Pons (tissue), 1 donor: ENCODE data around the gene TWIST1.

ENCODE experiments used
- DNase-seq: peaks from one replicate; pipeline ENCODE4 v3.0.0-alpha.2; 2016; ENCODE audit warnings: low spot score

Gene TWIST1

DNA sequence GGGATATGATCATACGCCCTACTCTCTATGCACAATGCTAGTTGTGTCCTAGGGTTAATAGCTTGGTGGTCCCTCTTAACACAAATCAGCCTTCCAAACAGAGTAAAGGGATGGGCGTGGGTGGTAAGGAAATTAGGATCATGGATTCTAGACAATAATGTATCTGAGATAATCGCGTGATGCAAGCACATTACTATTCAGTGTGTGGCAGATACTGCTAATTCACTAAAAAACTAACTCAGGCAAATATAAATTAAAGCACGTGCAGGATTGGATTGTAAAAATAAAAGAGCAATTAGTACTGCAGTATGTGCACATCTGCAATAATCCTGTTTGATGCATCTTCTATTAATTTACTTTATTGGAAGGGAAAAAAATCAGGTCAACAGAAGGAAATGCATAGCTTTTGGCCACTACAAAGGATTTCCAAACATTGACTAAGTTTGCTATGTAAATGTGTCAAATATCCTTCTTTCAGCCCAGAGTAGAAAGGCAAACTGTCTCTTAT lies 22.0 kb downstream of the TWIST1 start:
- DNase-seq = no peak

DNA sequence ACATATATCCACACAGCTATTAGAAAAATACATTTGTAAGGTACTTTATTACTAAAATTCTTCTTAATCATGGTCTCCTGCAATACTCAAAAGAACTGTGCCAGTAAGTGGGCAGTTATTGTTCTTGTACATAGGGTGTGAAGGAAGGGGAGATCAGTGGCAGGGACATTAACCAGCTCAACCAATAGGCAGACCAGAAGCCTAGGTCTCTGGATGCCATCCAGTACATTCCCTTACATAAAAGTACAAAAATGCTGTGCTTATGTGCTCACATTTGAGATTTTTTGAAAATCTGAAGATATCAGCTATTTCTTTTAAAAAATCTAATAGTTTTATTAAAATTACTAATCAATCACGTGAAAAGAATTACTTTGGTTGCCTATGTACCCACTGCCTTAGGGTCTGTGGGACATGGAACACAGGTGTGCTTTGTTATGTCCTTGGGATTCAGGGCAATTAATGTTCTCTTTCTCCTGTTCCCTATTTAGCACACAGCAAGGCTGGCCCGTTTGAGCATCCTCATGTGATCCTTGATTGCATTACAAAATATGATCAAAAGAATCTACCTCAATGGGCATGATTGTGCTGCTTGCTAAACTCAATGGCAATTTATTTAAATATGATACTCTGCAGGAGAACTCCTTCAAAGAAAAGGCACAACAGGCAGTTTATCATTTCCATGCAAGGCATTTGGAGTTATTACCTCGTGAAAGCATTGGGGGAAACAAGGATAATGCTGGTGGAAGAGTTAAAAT lies 22.7 kb downstream of the TWIST1 start:
- no peak for DNase-seq

DNA sequence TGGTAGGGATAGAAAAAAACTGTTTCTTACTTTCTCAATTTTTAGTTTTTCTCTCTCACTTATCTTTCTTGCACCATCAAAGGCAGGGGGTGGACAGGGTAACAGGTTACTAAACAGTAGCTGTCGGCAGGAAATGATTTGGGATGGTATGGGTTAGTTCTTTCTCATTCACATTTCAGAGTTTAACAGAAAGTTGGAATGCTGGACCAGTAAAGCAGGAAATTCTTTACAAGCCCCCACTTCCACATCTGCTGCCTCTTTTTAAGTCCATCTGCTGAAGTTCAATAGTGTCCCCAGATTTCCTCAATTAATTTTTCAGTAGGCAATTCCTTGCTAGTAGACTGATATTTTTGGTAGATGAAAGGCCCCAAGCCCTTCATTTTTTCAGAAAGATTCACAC lies 23.3 kb downstream of the TWIST1 start:
- DNase-seq = no peak

DNA sequence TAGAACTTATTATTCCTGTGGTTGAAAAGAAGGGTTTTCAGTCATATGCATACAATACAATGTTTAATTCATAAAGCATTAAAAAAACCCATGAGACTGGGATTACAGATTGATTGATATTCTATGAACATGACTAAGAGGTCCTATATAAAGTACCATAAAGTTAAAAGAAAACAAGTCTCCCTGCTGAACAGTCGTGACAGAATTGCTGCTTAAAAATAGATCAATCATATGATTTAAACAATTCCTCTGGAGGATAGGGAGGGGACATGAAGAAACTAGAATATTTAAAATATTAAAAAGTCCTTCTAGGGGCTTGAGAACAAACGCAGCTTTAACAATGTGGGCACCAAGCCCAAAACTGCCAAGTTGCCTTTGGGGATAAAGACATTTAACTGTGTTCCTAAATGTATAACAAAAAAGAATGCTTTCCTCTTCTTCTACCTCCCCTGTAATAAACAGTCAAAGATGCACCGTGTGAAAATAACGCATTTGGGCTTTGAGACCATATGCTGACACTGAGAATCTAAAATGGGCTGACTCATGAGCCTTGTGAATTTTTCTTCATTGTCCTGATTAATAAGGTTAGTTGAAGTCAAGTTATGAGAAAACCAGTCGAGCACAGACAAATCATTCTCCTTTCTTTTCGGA lies 25.8 kb downstream of the TWIST1 start:
- no peak for DNase-seq

DNA sequence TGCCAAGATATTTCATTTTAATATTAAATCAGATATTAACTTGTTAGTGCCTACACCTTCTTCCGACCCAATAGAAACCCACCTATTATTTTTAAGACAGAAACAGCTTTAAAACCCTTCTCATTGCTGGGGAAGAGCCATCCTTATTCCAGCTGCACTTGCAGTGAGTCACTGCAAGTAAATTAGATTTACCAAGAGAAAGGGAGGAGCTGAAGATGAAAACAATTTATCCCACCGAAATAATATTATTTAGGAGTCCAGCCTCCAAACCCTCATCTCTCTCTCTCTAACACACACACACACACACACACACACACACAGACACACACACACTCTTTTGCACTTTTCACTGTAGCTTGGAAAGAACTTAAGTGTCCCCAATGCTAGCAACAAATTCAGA lies 26.9 kb downstream of the TWIST1 start:
- no peak for DNase-seq

DNA sequence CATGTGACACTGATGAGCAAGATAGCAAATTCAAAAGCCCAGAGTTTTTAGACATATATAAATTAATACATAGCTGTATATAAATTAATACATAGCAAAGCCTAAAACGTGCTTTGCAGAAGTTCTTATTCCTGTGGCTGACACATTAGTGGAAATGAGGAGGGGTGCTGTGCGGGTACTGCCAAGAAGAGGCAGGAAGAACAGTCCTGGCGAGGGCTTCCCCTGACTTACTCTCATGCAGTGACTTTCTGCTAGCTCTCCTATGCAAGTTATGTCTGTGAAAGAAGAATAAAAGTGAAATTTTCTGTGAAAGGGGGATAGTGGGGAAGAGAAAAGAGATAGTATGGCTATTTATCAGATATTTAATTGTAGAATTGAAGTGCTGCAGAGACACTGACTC lies 27.6 kb downstream of the TWIST1 start:
- no peak for DNase-seq

DNA sequence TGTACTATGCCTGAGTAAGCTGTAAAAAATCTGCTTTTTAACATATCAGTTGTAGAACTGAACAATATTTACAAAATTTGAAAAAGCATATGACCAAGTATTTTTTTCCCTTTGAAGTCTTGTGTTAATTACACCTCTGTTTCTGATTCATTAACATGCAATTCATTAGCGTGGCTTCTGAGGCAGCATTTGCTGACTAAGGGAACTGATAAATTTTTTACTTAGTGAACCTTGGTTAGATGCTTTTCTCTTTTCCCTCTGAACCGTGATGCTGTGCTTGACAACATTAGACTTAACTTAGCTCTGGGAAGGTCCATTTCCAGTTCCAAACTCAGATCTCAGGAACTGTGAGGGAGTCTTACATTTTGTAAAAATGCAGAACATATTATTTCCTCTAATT lies 28.1 kb downstream of the TWIST1 start:
- DNase-seq = no peak

DNA sequence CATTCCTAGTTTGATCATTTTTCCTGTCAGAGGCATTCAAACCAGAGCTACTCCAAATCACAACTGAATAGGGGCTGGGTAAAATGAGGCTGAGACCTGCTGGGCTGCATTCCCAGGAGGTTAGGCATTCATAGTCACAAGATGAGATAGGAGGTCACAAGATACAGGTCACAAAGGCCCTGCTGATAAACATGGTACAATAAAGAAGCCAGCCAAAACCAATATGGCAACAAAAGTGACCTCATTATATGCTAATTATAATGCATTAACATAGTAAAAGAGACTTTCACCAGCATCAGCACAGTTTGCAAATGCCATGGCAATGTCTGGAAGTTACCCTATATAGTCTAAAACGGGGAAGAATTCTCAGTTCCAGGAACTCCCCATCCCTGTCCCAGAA lies 37.3 kb downstream of the TWIST1 start:
- no peak for DNase-seq

DNA sequence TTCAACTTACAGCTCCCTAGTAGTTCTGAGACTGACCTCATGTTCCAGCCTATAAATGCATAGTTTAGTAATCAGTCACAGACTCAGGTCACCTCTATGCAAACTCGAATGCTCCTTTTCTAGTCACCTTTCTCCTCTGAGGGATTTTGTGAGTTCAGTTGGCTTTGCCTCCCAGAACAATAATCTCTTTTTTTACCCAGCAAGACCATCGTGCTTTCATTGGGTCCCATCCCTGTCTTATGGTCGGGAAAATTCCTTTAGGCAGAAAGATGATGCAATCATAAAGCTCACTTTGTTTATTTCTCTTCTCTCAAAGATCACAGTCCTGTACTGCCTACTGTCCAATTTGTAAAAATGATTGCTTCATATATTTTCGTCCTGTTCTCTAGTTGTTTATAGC lies 38.4 kb downstream of the TWIST1 start:
- DNase-seq = no peak

DNA sequence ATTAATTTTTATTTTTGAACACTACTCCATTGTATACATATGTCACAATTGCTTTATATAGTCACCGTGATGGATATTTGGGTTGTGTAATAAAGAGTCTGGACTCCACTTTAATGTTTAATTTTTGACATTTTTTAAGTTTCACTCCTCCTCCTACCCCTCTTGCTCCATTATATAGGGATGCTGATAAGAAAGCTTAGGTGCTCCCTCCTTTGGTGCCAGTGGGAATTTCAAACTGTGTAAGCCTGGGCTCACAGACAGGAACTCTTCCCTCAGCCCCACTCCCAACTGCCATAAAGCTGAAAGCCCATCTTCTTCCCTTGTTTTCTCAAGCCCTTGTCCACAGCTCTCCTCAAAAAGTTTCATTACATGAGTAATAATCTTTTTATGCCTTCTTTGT lies 47.6 kb downstream of the TWIST1 start:
- no peak for DNase-seq

DNA sequence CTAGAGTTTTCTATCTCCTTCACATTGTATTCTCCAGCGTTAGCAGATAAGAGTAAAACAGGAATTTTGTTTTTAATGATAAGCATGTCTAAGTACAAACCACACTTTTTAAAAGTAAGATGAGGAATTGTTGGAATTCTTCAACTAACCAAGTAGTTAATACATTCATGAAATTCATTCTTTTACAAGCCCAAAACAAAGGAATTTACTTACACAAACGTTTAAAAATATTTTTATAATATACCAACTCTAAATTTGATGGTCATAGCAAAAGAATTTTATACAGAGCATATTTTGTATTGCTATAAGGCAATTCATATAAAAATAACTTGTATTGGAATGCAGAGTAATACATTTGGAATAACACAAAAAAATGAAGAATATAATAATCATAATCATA lies 51.3 kb downstream of the TWIST1 start:
- no peak for DNase-seq
